Heart right ventricle (tissue), 16 donors: ENCODE results near the gene ASXL1. TPM values are rescaled to one million over a fixed set of nuclear protein-coding genes. Genes with fewer than 3 reads are reported as not detected.

Source experiments
- ATAC-seq, 8 donors: fragments of 200-7000 bp; cut with Tn5 transposase; one replicate each; pipeline ENCODE4 v1.9.1; 2020; ENCODE audit warnings: mild to moderate bottlenecking in 8 of 8, moderate library complexity in 8 of 8, moderate number of reproducible peaks in 1 of 8
- DNase-seq, 2 donors: peaks; one replicate each; pipeline ENCODE4 v3.0.0-alpha.2; 2020
- H3K27ac ChIP-seq, 10 donors: fragments of 200-600 bp; sonication (generic) in 2 of 10; one replicate each; pipeline versions ENCODE4 v1.5.0 to v1.8.0; 2020 to 2022; ENCODE audit warnings: mild to moderate bottlenecking in 3 of 10
- H3K27me3 ChIP-seq, 7 donors: fragments of 200-600 bp; one replicate each; pipeline ENCODE4 v1.8.0; 2021 to 2022; ENCODE audit warnings: mild to moderate bottlenecking in 2 of 7
- H3K36me3 ChIP-seq, 9 donors: fragments of 200-600 bp; sonication (generic) in 1 of 9; one replicate each; pipeline versions ENCODE4 v1.5.0 to v1.8.0; 2020 to 2022; ENCODE audit warnings: mild to moderate bottlenecking in 2 of 9
- H3K4me1 ChIP-seq, 9 donors: fragments of 200-600 bp; sonication (generic) in 1 of 9; one replicate each; pipeline versions ENCODE4 v1.5.0 to v1.8.0; 2020 to 2022; ENCODE audit warnings: mild to moderate bottlenecking in 4 of 9
- H3K4me3 ChIP-seq, 10 donors: fragments of 200-600 bp; sonication (generic) in 2 of 10; one replicate each; pipeline versions ENCODE4 v1.5.0 to v1.8.0; 2020 to 2022; ENCODE audit warnings: mild to moderate bottlenecking in 7 of 10, moderate library complexity in 2 of 10
- H3K9me3 ChIP-seq, 11 donors: fragments of 200-600 bp in 10 of 11; sonication (generic) in 2 of 11; one replicate each; pipeline versions ENCODE4 v1.5.0 to v1.8.0; 2013 to 2022; ENCODE audit warnings: mild to moderate bottlenecking in 2 of 11, control low read depth in 1 of 11, moderate library complexity in 1 of 11
- CTCF ChIP-seq, 9 donors: fragments of 200-600 bp; sonication (generic) in 2 of 9; IDR thresholded peaks; one replicate each; pipeline versions ENCODE4 v1.5.0 to v1.8.0; 2021 to 2022; ENCODE audit warnings: antibody characterized with exemption in 9 of 9, mild to moderate bottlenecking in 5 of 9, moderate library complexity in 1 of 9
- WGBS, 2 donors: extraction: QIAGEN DNeasy Blood & Tissue Kit; methylation state at CpG; one replicate each; pipeline ENCODE4 v1.1.7; 2013; ENCODE audit warnings: inconsistent platforms in 1 of 2; 5-methylcytosine and 5-hydroxymethylcytosine counted together
- intact Hi-C, 10 donors: fragments of 100-400 bp; cut with DNase I; formaldehyde crosslinking; loops; one replicate each; pipeline versions ENCODE4 v1.11.1 to v1.14.2; 2022
- polyA plus RNA-seq, 2 donors: library from polyadenylated mRNA; stranded (reverse); fragments of 200-250 nt; gene quantifications; one replicate each; pipeline ENCODE4 v1.2.3, GENCODE V29; 2013
- total RNA-seq, 10 donors: library from RNA; stranded (reverse); fragmentation: NEBNext Ultra II Directional in 3 of 10; extraction: Animal tissue kit (Norgen Biotek cat#: 25700) in 3 of 10; gene quantifications; one replicate each; pipeline versions ENCODE4 v1.2.1 to v1.2.4, GENCODE V29; 2021 to 2023
- donor health status: Arrhythmogenic right ventricular cardiomyopathy.
- donor health status: ischemic (EF 13 %, LVEDD 7.1; RV severe dilation, severe dysfunction).
- donor health status: healthy with polysubstance abuse.
- donor health status: DM: no; HTN: yes; CAD: no.
- donor health status: DM: no; HTN: no; CAD: no.
- donor health status: ischemic (EF 25% LVEDD 6.9; RV normal size, moderate dysfunction).
- donor health status: ischemic (EF 25% LVEDD 5.7; RV mildly dilated, moderate dysfunction).
- donor health status: healthy.
- donor health status: DM: yes; HTN: yes; CAD: no.
- donor health status: Ischemic cardiomyopathy.
- donor health status: ischemic (EF 35%, LVEDD 5.7; RV mildly dilated, moderate dysfunction).
- donor health status: nonischemic (EF 11% LVEDD 7.7; RV severe dilation, severe dysfunction).
- donor health status: DM: yes; HTN: yes; CAD: no.
- donor health status: PGD.
- donor health status: ischemic (EF 29% LVEDD 5.4; RV normal size, mild dysfunction).
- donor health status: nonischemic (EF 23%, LVEDD 6.1; RV moderate dilation, normal function).

Gene ASXL1
- total and polyA plus RNA-seq, 12 donors: 10.0 to 39.4 (median 28.2) TPM

- 13 to 16% methylated on average over 11 of the region's 11 CpGs for WGBS, 2 donors
- H3K4me3 ChIP-seq: peak overlapping the region; percentile 70 to 94 (median 85)
- intact Hi-C loops: loop anchor here in 5 of 10 donors (5.0 to 10.0 kb wide), 5 partner anchors 77 to 155 kb away; partner anchors contain the start of genes PLAGL2 (in 2 of the 5), POFUT1 (in 2 of the 5) and KIF3B (in 1 of the 5)
Observed at GRCh38 chr20:32359633-32360332, 1.7 kb downstream of the ASXL1 start.

GRCh38 chr20:32360333-32360634, 2.2 kb downstream of the ASXL1 start:
- intact Hi-C loops: no loop called here
- Histone ChIP-seq H3K27ac (peak overlapping the region in 7 of 10 donors; percentile 92 to 99 (median 99)), H3K9me3 (peaks cover 0 to 3% (median 0%) of the 10 kb centered on the region in 11 donors), H3K4me3 (peak overlapping the region in 7 of 10 donors; percentile 81 to 94 (median 85)), H3K27me3 (no peaks in the 10 kb centered on the region), H3K36me3 (no peaks in the 10 kb centered on the region), H3K4me1 (peaks cover 3 to 84% (median 56%) of the 10 kb centered on the region in 9 donors)
- WGBS, 2 donors: 34 to 37% methylated on average over 5 of the region's 5 CpGs
- DNase-seq (no peak), ATAC-seq (no peak)
- TF ChIP-seq CTCF (IDR thresholded peaks at IDR 0.05): no peak

More at GRCh38 chr20:32359633-32360332, 1.7 kb downstream of the ASXL1 start:
- Histone ChIP-seq H3K27ac (peak overlapping the region; percentile 86 to 99 (median 96)), H3K36me3 (no peaks in the 10 kb centered on the region), H3K27me3 (no peaks in the 10 kb centered on the region), H3K9me3 (peaks cover 0 to 3% (median 0%) of the 10 kb centered on the region in 11 donors), H3K4me1 (peaks cover 3 to 83% (median 56%) of the 10 kb centered on the region in 9 donors)
- DNase-seq (peak in 1 of 2 donors; percentile 10), ATAC-seq (no peak)
- TF ChIP-seq CTCF (IDR thresholded peaks at IDR 0.05): no peak

GRCh38 chr20:32362901-32363364, 4.8 kb downstream of the ASXL1 start:
- Histone ChIP-seq H3K4me1 (peaks cover 3 to 85% (median 63%) of the 10 kb centered on the region in 9 donors), H3K9me3 (no peaks in the 10 kb centered on the region), H3K4me3 (no peak overlapping the region), H3K36me3 (peaks cover 0 to 11% (median 0%) of the 10 kb centered on the region in 9 donors), H3K27ac (peak overlapping the region in 2 of 10 donors; percentile 17 to 29), H3K27me3 (no peaks in the 10 kb centered on the region)
- DNase-seq (no peak), ATAC-seq (no peak)
- intact Hi-C loops: no loop called here
- WGBS, 2 donors: 26 to 31% methylated on average over 4 of the region's 4 CpGs
- TF ChIP-seq CTCF (IDR thresholded peaks at IDR 0.05): no peak

- peaks cover 3 to 90% (median 68%) of the 10 kb centered on the region in 9 donors for H3K4me1 ChIP-seq
- H3K36me3 ChIP-seq: peaks cover 0 to 17% (median 0%) of the 10 kb centered on the region in 9 donors
- H3K9me3 ChIP-seq: no peaks in the 10 kb centered on the region
- intact Hi-C loops: no loop called here
- no peak for TF ChIP-seq CTCF (IDR thresholded peaks at IDR 0.05)
- H3K4me3 ChIP-seq: no peak overlapping the region
- ATAC-seq: no peak
- peak overlapping the region in 3 of 10 donors; percentile 5 to 29 (median 17) for H3K27ac ChIP-seq
- WGBS, 2 donors: 69 to 75% methylated on average over 2 of the region's 2 CpGs
- no peaks in the 10 kb centered on the region for H3K27me3 ChIP-seq
- no peak for DNase-seq
Observed at GRCh38 chr20:32363492-32363891, 5.4 kb downstream of the ASXL1 start.
